K562 (cell line): ENCODE results near the gene TMEM222. TPM values are rescaled to one million over a fixed set of nuclear protein-coding genes. Genes with fewer than 3 reads are reported as not detected.

Experiments used
- ATAC-seq: fragments of 200-7000 bp; cut with Tn5 transposase; 3 replicates; pipeline ENCODE4 v1.9.1; 2020; ENCODE audit warnings: moderate library complexity
- BruUV-seq: library from RNA; stranded (reverse); fragments of 400-500 nt; replicated peaks from 2 replicates; lab custom pipeline; 2021; lab: Mats Ljungman, UMichigan
- CTCF ChIA-PET: fragments of 300-600 bp; formaldehyde crosslinking; extraction: SDS; loops from one replicate; lab custom pipeline; 2021; ENCODE audit warnings: low intra/inter-chr PET ratio; lab: Yijun Ruan, JAX
- POLR2A ChIA-PET: fragments of 300-600, 350-650 bp; sonication (Branson Sonifier 250); formaldehyde crosslinking; extraction: SDS; loops from one replicate; lab custom pipeline; 2021; ENCODE audit warnings: antibody characterized with exemption, inconsistent platforms; lab: Yijun Ruan, JAX
- DNase-seq, 4 experiments: peaks; one replicate each; pipeline versions ENCODE4 v3.0.0 to v3.0.0-alpha.2; 2011 to 2018; ENCODE audit warnings: low spot score in 3 of 4, mixed read lengths in 3 of 4; ENCODE audit errors: extremely low read depth in 1 of 4
- FAIRE-seq: peaks from 2 replicates; lab custom pipeline; 2011; peaks lifted over from hg19 to GRCh38; lab: Jason Lieb, UNC
- H2AFZ ChIP-seq: 2 replicates; pipeline ENCODE4 v1.6.0; 2011; ENCODE audit warnings: low read depth, low read length, control low read depth, inconsistent platforms
- H3K27ac ChIP-seq: fragments of 200-600 bp; 3 replicates; pipeline ENCODE4 v1.8.0; 2011; ENCODE audit warnings: low read depth, mild to moderate bottlenecking, control low read depth, inconsistent platforms, low read length, moderate library complexity, mixed read lengths; ENCODE audit errors: extremely low read depth
- H3K27me3 ChIP-seq, 2 experiments: fragments of 300-600 bp in 1 of 2; 2 replicates in 1 of 2; 3 replicates in 1 of 2; pipeline versions ENCODE4 v1.6.0 to v1.8.0; 2011; ENCODE audit warnings: inconsistent platforms in 2 of 2, low read length in 2 of 2, mild to moderate bottlenecking in 1 of 2, mixed read lengths in 1 of 2, moderate library complexity in 1 of 2; ENCODE audit not compliant: control insufficient read depth in 2 of 2, insufficient read depth in 2 of 2
- H3K36me3 ChIP-seq: fragments of 300-600 bp; 3 replicates; pipeline ENCODE4 v1.8.0; 2011; ENCODE audit warnings: mild to moderate bottlenecking, low read length, inconsistent platforms; ENCODE audit not compliant: control insufficient read depth, insufficient read depth
- H3K4me1 ChIP-seq, 2 experiments: fragments of 200-600 bp in 1 of 2; replicated peaks in 1 of 2; 2 replicates in 1 of 2; 3 replicates in 1 of 2; pipeline versions ENCODE4 v1.5.1 to v1.8.0; 2011; ENCODE audit warnings: inconsistent platforms in 2 of 2, low read length in 2 of 2, mild to moderate bottlenecking in 1 of 2, mixed read lengths in 1 of 2, moderate library complexity in 1 of 2; ENCODE audit not compliant: control insufficient read depth in 2 of 2, insufficient read depth in 2 of 2
- H3K4me2 ChIP-seq: 2 replicates; pipeline ENCODE4 v1.6.1; 2011; ENCODE audit warnings: low read length, control low read depth, inconsistent platforms, mixed read lengths; ENCODE audit not compliant: insufficient read depth
- H3K4me3 ChIP-seq: fragments of 200-600 bp; sonication (generic), shearing (Covaris generic); 2 replicates; pipeline ENCODE4 v1.5.1; 2016; ENCODE audit warnings: control low read depth, inconsistent platforms
- H3K79me2 ChIP-seq: fragments of 200-600 bp; 3 replicates; pipeline ENCODE4 v1.8.0; 2011; ENCODE audit warnings: low read length, inconsistent platforms; ENCODE audit not compliant: control insufficient read depth, insufficient read depth
- H3K9ac ChIP-seq, 2 experiments: 2 replicates each; pipeline versions ENCODE4 v1.6.0 to v1.6.1; 2011; ENCODE audit warnings: low read depth in 2 of 2, low read length in 2 of 2, control low read depth in 1 of 2, inconsistent platforms in 1 of 2, mild to moderate bottlenecking in 1 of 2, mixed read lengths in 1 of 2; ENCODE audit not compliant: insufficient read depth in 1 of 2
- H3K9me1 ChIP-seq: one replicate; pipeline ENCODE4 v1.6.0; 2011; ENCODE audit warnings: inconsistent platforms, mild to moderate bottlenecking, low read length, moderate library complexity; ENCODE audit not compliant: control insufficient read depth, insufficient read depth
- H3K9me3 ChIP-seq: replicated peaks from 2 replicates; pipeline ENCODE4 v1.5.1; 2011; ENCODE audit warnings: low read depth, low read length, inconsistent platforms; ENCODE audit not compliant: control insufficient read depth, insufficient read depth
- H4K20me1 ChIP-seq: replicated peaks from 2 replicates; pipeline ENCODE4 v1.6.1; 2011; ENCODE audit warnings: low read length, inconsistent platforms, mixed read lengths; ENCODE audit not compliant: control insufficient read depth, insufficient read depth
- TFAP4 ChIP-seq: sonication (generic); formaldehyde crosslinking; IDR thresholded peaks from 2 replicates; pipeline ENCODE4 v1.8.0; 2022; ENCODE audit warnings: missing genetic modification reagents, mild to moderate bottlenecking, moderate library complexity, borderline replicate concordance
- ZBTB7A ChIP-seq: IDR thresholded peaks from 2 replicates; pipeline ENCODE4 v1.6.1; 2011; ENCODE audit warnings: low read depth, mild to moderate bottlenecking, low read length, moderate library complexity, borderline replicate concordance; ENCODE audit not compliant: control insufficient read depth
- WGBS: fragments of 100-300 bp; shearing (Covaris generic); methylation state at CpG from one replicate; pipeline ENCODE4 v1.1.6; 2016; ENCODE audit warnings: low coverage, mixed read lengths; ENCODE audit not compliant: insufficient coverage; ENCODE audit errors: missing lambda C conversion rate; 5-methylcytosine and 5-hydroxymethylcytosine counted together
- in situ Hi-C: fragments of 300-500 bp; cut with MboI; formaldehyde crosslinking; loops from 4 replicates; pipeline ENCODE4 v1.15.0; 2018; ENCODE audit warnings: inconsistent platforms, mixed read lengths
- intact Hi-C: fragments of 100-400 bp; cut with micrococcal nuclease; formaldehyde crosslinking; loops from 2 replicates; pipeline ENCODE4 v1.14.2; 2022
- polyA plus RNA-seq, 8 experiments: library from polyadenylated mRNA; depleted of rRNA in 4 of 8; stranded (reverse) in 5 of 8; unstranded in 3 of 8; fragments of >200 nt; fragmentation: Nextera tagmentation in 2 of 8; fragmentation: Illumina TruSeq in 1 of 8; extraction: Ambion mirVana in 2 of 8; extraction: Trizol in 1 of 8; gene quantifications; 2 replicates each; pipeline versions ENCODE4 v1.2.1 to v1.2.3, GENCODE V29; 2011 to 2014; ENCODE audit warnings: inconsistent platforms in 1 of 8, missing spikeins in 1 of 8
- total RNA-seq, 7 experiments: library from RNA; depleted of rRNA in 6 of 7; stranded (reverse); fragments of >200 nt in 6 of 7; fragmentation: Illumina TruSeq in 2 of 7; extraction: Trizol in 2 of 7; gene quantifications; 2 replicates each; pipeline versions ENCODE4 v1.2.1 to v1.2.3, GENCODE V29; 2011 to 2021; ENCODE audit warnings: low replicate concordance in 1 of 7

The TMEM222 gene
- total and polyA plus RNA-seq, 9 of the 15 experiments (the other 6 are each of a cell fraction or from before 2014, with no cell fraction given): 6.9 to 48.0 (median 32.8) TPM

- WGBS: 68% methylated on average over 20 of the region's 21 CpGs
- H3K36me3 ChIP-seq: peaks cover 12% of the 10 kb centered on the region; the same call in 2 of the 3 replicates
- no peaks in the 10 kb centered on the region for H3K9me1 ChIP-seq
- intact Hi-C loops (loop anchor here (5.0 kb wide), 2 partner anchors 34 to 56 kb away; partner anchors contain the start of gene GPR3), in situ Hi-C loops (no loop called here)
- ATAC-seq (no peak), FAIRE-seq (no peak), DNase-seq (no peak)
- BruUV-seq: no TSS peak
- H3K9ac ChIP-seq: no peak overlapping the region; a peak in 1 of 4 replicates
- no peak overlapping the region for H3K4me3 ChIP-seq
- H4K20me1 ChIP-seq: 0 out of 2 replicates have a peak, but pooled peaks cover 10% of the 10 kb centered on the region
- no peaks in the 10 kb centered on the region for H3K9me3 ChIP-seq
- peaks cover 9 to 49% of the 10 kb centered on the region in 2 experiments for H3K4me1 ChIP-seq
- H3K27ac ChIP-seq: no peak overlapping the region
- no peak overlapping the region for H2AFZ ChIP-seq
- H3K4me2 ChIP-seq: no peak overlapping the region; the same call in 1 of the 2 replicates
- H3K27me3 ChIP-seq: no peaks in the 10 kb centered on the region
- no peaks in the 10 kb centered on the region for H3K79me2 ChIP-seq
- CTCF ChIA-PET: interaction anchor here (1.3 to 1.4 kb wide), 2 partner anchors 31 to 248 kb away, joined by 5 read pairs; no protein-coding TSS in a partner anchor
- TF ChIP-seq TFAP4 (CRISPR knock-in tag): 0 out of 2 replicates have a peak, but pooled peaks have one; percentile 17
- no peak for TF ChIP-seq ZBTB7A
- POLR2A ChIA-PET: interaction anchor here (0.7 to 1.5 kb wide), 5 partner anchors 7 to 35 kb away, joined by 3 to 9 read pairs (median 3); partner anchors contain the start of genes CD164L2 and SYTL1
Observed at GRCh38 chr1:27358038-27358927, 36.3 kb downstream of the TMEM222 start.
